ENCODE data around the gene RPS6KA5.

GRCh38 chr14:90883782-90884181 is 176.7 kb downstream of the RPS6KA5 start:
- no peak for TF ChIP-seq POLR2AphosphoS5 (IDR thresholded peaks at IDR 0.05; ENCODE audit: low read depth, low read length)
- TF ChIP-seq POLR2A (IDR thresholded peaks at IDR 0.05; ENCODE audit: low read depth, low read length), result no peak
- no peak for TF ChIP-seq POU2F2 (IDR thresholded peaks at IDR 0.05; ENCODE audit: low read depth, low read length)
